IMR-90 (cell line): ENCODE data around the gene CINP. TPM values are rescaled to one million over a fixed set of nuclear protein-coding genes. Genes with fewer than 3 reads are reported as not detected.

Source experiments
- ATAC-seq: fragments of 200-7000 bp; cut with Tn5 transposase; 2 replicates; pipeline ENCODE4 v1.9.1; 2020; ENCODE audit warnings: low read depth, mild to moderate bottlenecking, moderate library complexity
- BruUV-seq: library from RNA; stranded (reverse); fragments of 400-500 nt; replicated peaks from 2 replicates; lab custom pipeline; 2021; lab: Mats Ljungman, UMichigan
- CTCF ChIA-PET: fragments of 300-600 bp; formaldehyde crosslinking; extraction: SDS; loops from one replicate; lab custom pipeline; 2021; ENCODE audit warnings: antibody characterized with exemption; lab: Yijun Ruan, JAX
- POLR2A ChIA-PET: fragments of 300-600 bp; sonication (Branson Sonifier 250); formaldehyde crosslinking; loops from one replicate; lab custom pipeline; 2022; ENCODE audit warnings: antibody characterized with exemption; ENCODE audit not compliant: unreplicated experiment; lab: Charles Lee
- DNase-seq: peaks from one replicate; pipeline ENCODE4 v3.0.0; 2013
- H2AFZ ChIP-seq: replicated peaks from 2 replicates; pipeline ENCODE3; 2013; ENCODE audit warnings: low read length, mild to moderate bottlenecking; ENCODE audit not compliant: poor library complexity
- H2AK5ac ChIP-seq: 2 replicates; pipeline ENCODE4 v1.6.1; 2013; ENCODE audit warnings: low read depth, low read length, inconsistent platforms
- H2AK9ac ChIP-seq: replicated peaks from 2 replicates; pipeline ENCODE3; 2013; ENCODE audit warnings: mild to moderate bottlenecking, low read depth, low read length, moderate library complexity; ENCODE audit not compliant: poor library complexity
- H2BK120ac ChIP-seq: 2 replicates; pipeline ENCODE4 v1.6.1; 2013; ENCODE audit warnings: low read depth, low read length, inconsistent platforms
- H2BK15ac ChIP-seq: 3 replicates; pipeline ENCODE4 v1.6.1; 2013; ENCODE audit warnings: low read depth, low read length, inconsistent platforms
- H2BK20ac ChIP-seq: 2 replicates; pipeline ENCODE4 v1.6.1; 2013; ENCODE audit warnings: low read depth, mild to moderate bottlenecking, inconsistent platforms, low read length, moderate library complexity
- H2BK5ac ChIP-seq: 2 replicates; pipeline ENCODE4 v1.6.1; 2013; ENCODE audit warnings: mild to moderate bottlenecking, low read depth, low read length, inconsistent platforms; ENCODE audit not compliant: poor library complexity, severe bottlenecking
- H3K14ac ChIP-seq: replicated peaks from 2 replicates; pipeline ENCODE4 v1.6.1; 2013; ENCODE audit warnings: low read depth, low read length, inconsistent platforms
- H3K18ac ChIP-seq: 2 replicates; pipeline ENCODE4 v1.6.1; 2013; ENCODE audit warnings: low read depth, low read length, control low read depth
- H3K23ac ChIP-seq: 2 replicates; pipeline ENCODE4 v1.6.1; 2013; ENCODE audit warnings: low read depth, low read length, inconsistent platforms
- H3K27ac ChIP-seq: 2 replicates; pipeline ENCODE4 v1.5.1; 2013; ENCODE audit warnings: mild to moderate bottlenecking, control low read depth, low read length; ENCODE audit not compliant: insufficient read depth
- H3K27me3 ChIP-seq: 2 replicates; pipeline ENCODE4 v1.6.1; 2013; ENCODE audit warnings: low read length; ENCODE audit not compliant: control insufficient read depth, insufficient read depth
- H3K36me3 ChIP-seq: 2 replicates; pipeline ENCODE4 v1.6.1; 2013; ENCODE audit warnings: low read length, mixed read lengths; ENCODE audit not compliant: control insufficient read depth, insufficient read depth
- H3K4ac ChIP-seq: 2 replicates; pipeline ENCODE4 v1.6.1; 2013; ENCODE audit warnings: low read depth, low read length, inconsistent platforms
- H3K4me1 ChIP-seq: 2 replicates; pipeline ENCODE4 v1.6.1; 2013; ENCODE audit warnings: low read length, mixed read lengths; ENCODE audit not compliant: control insufficient read depth, insufficient read depth
- H3K4me2 ChIP-seq: 2 replicates; pipeline ENCODE4 v1.6.1; 2013; ENCODE audit warnings: low read depth, mild to moderate bottlenecking, control low read depth, low read length, moderate library complexity
- H3K4me3 ChIP-seq: 2 replicates; pipeline ENCODE4 v1.5.1; 2013; ENCODE audit warnings: low read depth, mild to moderate bottlenecking, control low read depth, low read length, moderate library complexity; ENCODE audit not compliant: insufficient read depth
- H3K56ac ChIP-seq: 2 replicates; pipeline ENCODE4 v1.6.1; 2013; ENCODE audit warnings: low read length, inconsistent platforms; ENCODE audit not compliant: insufficient read depth; ENCODE audit errors: extremely low read depth
- H3K79me1 ChIP-seq, 2 experiments: 2 replicates each; pipeline ENCODE4 v1.6.1; 2013; ENCODE audit warnings: low read length in 2 of 2, inconsistent platforms in 1 of 2, low read depth in 1 of 2
- H3K9ac ChIP-seq: 2 replicates; pipeline ENCODE4 v1.6.1; 2013; ENCODE audit warnings: low read depth, low read length, control low read depth
- H3K9me1 ChIP-seq: 2 replicates; pipeline ENCODE4 v1.6.1; 2013; ENCODE audit warnings: low read length, inconsistent platforms; ENCODE audit not compliant: insufficient read depth
- H3K9me3 ChIP-seq: 2 replicates; pipeline ENCODE4 v1.6.1; 2013; ENCODE audit warnings: low read length; ENCODE audit not compliant: control insufficient read depth, insufficient read depth
- H4K20me1 ChIP-seq: 2 replicates; pipeline ENCODE4 v1.6.1; 2013; ENCODE audit warnings: low read length, inconsistent platforms; ENCODE audit not compliant: insufficient read depth
- H4K5ac ChIP-seq: 2 replicates; pipeline ENCODE4 v1.6.1; 2013; ENCODE audit warnings: mild to moderate bottlenecking, low read depth, low read length, control low read depth
- H4K8ac ChIP-seq, 2 experiments: 2 replicates each; pipeline ENCODE4 v1.6.1; 2013; ENCODE audit warnings: low read depth in 2 of 2, low read length in 2 of 2, control low read depth in 1 of 2, inconsistent platforms in 1 of 2
- H4K91ac ChIP-seq: 2 replicates; pipeline ENCODE4 v1.6.1; 2013; ENCODE audit warnings: low read depth, low read length, inconsistent platforms; ENCODE audit not compliant: insufficient read depth
- BHLHE40 ChIP-seq: fragments of 150-350 bp; IDR thresholded peaks from 2 replicates; pipeline ENCODE4 v1.6.1; 2016; ENCODE audit warnings: mild to moderate bottlenecking, low read depth, low read length
- CEBPB ChIP-seq: IDR thresholded peaks from 2 replicates; pipeline ENCODE4 v1.6.1; 2012; ENCODE audit warnings: low read depth, low read length, improper control_type of control experiment
- CHD1 ChIP-seq: IDR thresholded peaks from 2 replicates; pipeline ENCODE4 v1.6.1; 2012; ENCODE audit warnings: low read depth, low read length, improper control_type of control experiment
- FOS ChIP-seq: fragments of 150-350 bp; IDR thresholded peaks from 2 replicates; pipeline ENCODE4 v1.6.1; 2016; ENCODE audit warnings: low read depth, low read length
- MAFK ChIP-seq: IDR thresholded peaks from 2 replicates; pipeline ENCODE4 v1.6.1; 2012; ENCODE audit warnings: low read depth, low read length, improper control_type of control experiment
- MAZ ChIP-seq: IDR thresholded peaks from 2 replicates; pipeline ENCODE4 v1.6.1; 2012; ENCODE audit warnings: low read depth, mild to moderate bottlenecking, low read length, improper control_type of control experiment, moderate library complexity, borderline replicate concordance
- MXI1 ChIP-seq: IDR thresholded peaks from 2 replicates; pipeline ENCODE4 v1.6.1; 2012; ENCODE audit warnings: low read depth, mild to moderate bottlenecking, low read length, moderate library complexity, borderline replicate concordance
- NFE2L2 ChIP-seq: fragments of 150-350 bp; IDR thresholded peaks from 2 replicates; pipeline ENCODE4 v1.6.1; 2016; ENCODE audit warnings: low read depth, mild to moderate bottlenecking, low read length
- POLR2A ChIP-seq: IDR thresholded peaks from 2 replicates; pipeline ENCODE4 v1.6.1; 2012; ENCODE audit warnings: mild to moderate bottlenecking, low read depth, low read length
- RAD21 ChIP-seq: IDR thresholded peaks from 2 replicates; pipeline ENCODE4 v1.6.1; 2012; ENCODE audit warnings: low read length, improper control_type of control experiment
- RCOR1 ChIP-seq: IDR thresholded peaks from 2 replicates; pipeline ENCODE4 v1.6.1; 2012; ENCODE audit warnings: mild to moderate bottlenecking, low read length, improper control_type of control experiment; ENCODE audit not compliant: insufficient replicate concordance
- RFX5 ChIP-seq: IDR thresholded peaks from 2 replicates; pipeline ENCODE4 v1.8.0; 2012; ENCODE audit warnings: low read depth, mild to moderate bottlenecking, low read length, moderate library complexity
- SMC3 ChIP-seq: fragments of 150-350 bp; IDR thresholded peaks from 2 replicates; pipeline ENCODE4 v1.6.1; 2016; ENCODE audit warnings: low read depth, mild to moderate bottlenecking, antibody characterized with exemption, low read length, moderate library complexity
- USF2 ChIP-seq: fragments of 150-350 bp; IDR thresholded peaks from 2 replicates; pipeline ENCODE4 v1.6.1; 2017; ENCODE audit warnings: mild to moderate bottlenecking, antibody characterized with exemption, low read length, low read depth
- WGBS, 2 experiments: methylation state at CpG; one replicate each; pipeline versions ENCODE4 v1.1.5 to v1.1.7; 2013; ENCODE audit warnings: missing lambda C conversion rate in 2 of 2; ENCODE audit not compliant: insufficient read length in 1 of 2; ENCODE audit errors: extremely low coverage in 2 of 2; 5-methylcytosine and 5-hydroxymethylcytosine counted together
- dilution Hi-C: fragments of 300-500 bp; cut with HindIII; formaldehyde crosslinking; loops from one replicate; pipeline ENCODE4 v1.14.3; 2018; ENCODE audit warnings: low sequenced_read_pairs; ENCODE audit not compliant: unreplicated experiment
- in situ Hi-C: fragments of 300-500 bp; cut with MboI; formaldehyde crosslinking; loops from 3 replicates; pipeline ENCODE4 v1.14.3; 2019; ENCODE audit warnings: low sequenced_read_pairs, inconsistent platforms, mixed read lengths
- intact Hi-C: fragments of 100-400 bp; cut with micrococcal nuclease; formaldehyde crosslinking; loops from 2 replicates; pipeline ENCODE4 v1.10.0; 2022
- polyA plus RNA-seq, 3 experiments: library from polyadenylated mRNA; depleted of rRNA; stranded (reverse); fragments of >200 nt; gene quantifications; 2 replicates each; pipeline ENCODE4 v1.2.3, GENCODE V29; 2012; ENCODE audit warnings: low replicate concordance in 1 of 3
- total RNA-seq: library from RNA; depleted of rRNA; stranded (reverse); fragments of >200 nt; gene quantifications from 2 replicates; pipeline ENCODE4 v1.2.3, GENCODE V29; 2012
- TF ChIP-seq, protein P1 (sequence below): fragments of 150-350 bp; IDR thresholded peaks from 2 replicates; pipeline ENCODE4 v1.6.1; 2016; ENCODE audit warnings: low read depth, mild to moderate bottlenecking, low read length, moderate library complexity, borderline replicate concordance
- TF ChIP-seq, protein P2 (sequence below): conservative IDR thresholded peaks from 2 replicates; pipeline ENCODE4 v1.5.1; 2012; ENCODE audit warnings: mild to moderate bottlenecking, low read depth, low read length, improper control_type of control experiment

The CINP gene
- total and polyA plus RNA-seq, 2 of the 4 experiments (the other 2 are of a cell fraction), result 41.9 to 56.4 TPM

GRCh38 chr14:102346645-102347044 lies 16.0 kb downstream of the CINP start:
- no CpG with 5 or more reads among the region's 4 CpGs for WGBS, 2 experiments
- H3K9ac ChIP-seq, result no peak overlapping the region
- dilution Hi-C loops (no loop called here), intact Hi-C loops (no loop called here), in situ Hi-C loops (no loop called here)
- ChIA-PET CTCF (interaction anchor here (0.7 kb wide), 1 partner anchor 30 kb away, joined by 3 read pairs; no protein-coding TSS in a partner anchor), POLR2A (no interaction called here)
- no peaks in the 10 kb centered on the region for H3K4me1 ChIP-seq
- H3K9me1 ChIP-seq, result no peaks in the 10 kb centered on the region
- no peak overlapping the region for H3K4ac ChIP-seq
- no peak overlapping the region for H3K14ac ChIP-seq
- H3K4me3 ChIP-seq, result no peak overlapping the region
- H4K8ac ChIP-seq, result no peak overlapping the region
- H2BK120ac ChIP-seq, result no peak overlapping the region
- H4K20me1 ChIP-seq, result no peaks in the 10 kb centered on the region; the same call in 1 of the 2 replicates
- H2BK5ac ChIP-seq, result no peak overlapping the region
- H2AK9ac ChIP-seq, result no peak overlapping the region
- BruUV-seq, result no TSS peak
- H2AK5ac ChIP-seq, result no peak overlapping the region
- H3K56ac ChIP-seq, result no peak overlapping the region
- no peak for ATAC-seq
- no peak for DNase-seq
- H2BK20ac ChIP-seq, result no peak overlapping the region
- no peak overlapping the region for H3K27ac ChIP-seq
- no peaks in the 10 kb centered on the region for H3K27me3 ChIP-seq
- H3K4me2 ChIP-seq, result no peak overlapping the region
- H3K36me3 ChIP-seq, result peaks cover 49% of the 10 kb centered on the region
- 0 out of 4 replicates have a peak, but pooled peaks cover 0 to 4% of the 10 kb centered on the region in 2 experiments for H3K79me1 ChIP-seq
- no peak overlapping the region for H4K91ac ChIP-seq
- no peak overlapping the region for H3K23ac ChIP-seq
- no peak overlapping the region for H4K5ac ChIP-seq
- no peaks in the 10 kb centered on the region for H3K9me3 ChIP-seq
- no peak for TF ChIP-seq MAZ
- TF ChIP-seq CEBPB, result no peak
- no peak for TF ChIP-seq NFE2L2
- no peak for TF ChIP-seq MAFK
- TF ChIP-seq, protein P1, sequence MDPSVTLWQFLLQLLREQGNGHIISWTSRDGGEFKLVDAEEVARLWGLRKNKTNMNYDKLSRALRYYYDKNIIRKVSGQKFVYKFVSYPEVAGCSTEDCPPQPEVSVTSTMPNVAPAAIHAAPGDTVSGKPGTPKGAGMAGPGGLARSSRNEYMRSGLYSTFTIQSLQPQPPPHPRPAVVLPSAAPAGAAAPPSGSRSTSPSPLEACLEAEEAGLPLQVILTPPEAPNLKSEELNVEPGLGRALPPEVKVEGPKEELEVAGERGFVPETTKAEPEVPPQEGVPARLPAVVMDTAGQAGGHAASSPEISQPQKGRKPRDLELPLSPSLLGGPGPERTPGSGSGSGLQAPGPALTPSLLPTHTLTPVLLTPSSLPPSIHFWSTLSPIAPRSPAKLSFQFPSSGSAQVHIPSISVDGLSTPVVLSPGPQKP, result no peak
- TF ChIP-seq CHD1, result no peak
- no peak for TF ChIP-seq MXI1
- no peak for TF ChIP-seq BHLHE40
- no peak for TF ChIP-seq USF2
- no peak for TF ChIP-seq RCOR1
- TF ChIP-seq SMC3, result no peak
- TF ChIP-seq FOS, result no peak
- no peak for TF ChIP-seq POLR2A
- TF ChIP-seq, protein P2, sequence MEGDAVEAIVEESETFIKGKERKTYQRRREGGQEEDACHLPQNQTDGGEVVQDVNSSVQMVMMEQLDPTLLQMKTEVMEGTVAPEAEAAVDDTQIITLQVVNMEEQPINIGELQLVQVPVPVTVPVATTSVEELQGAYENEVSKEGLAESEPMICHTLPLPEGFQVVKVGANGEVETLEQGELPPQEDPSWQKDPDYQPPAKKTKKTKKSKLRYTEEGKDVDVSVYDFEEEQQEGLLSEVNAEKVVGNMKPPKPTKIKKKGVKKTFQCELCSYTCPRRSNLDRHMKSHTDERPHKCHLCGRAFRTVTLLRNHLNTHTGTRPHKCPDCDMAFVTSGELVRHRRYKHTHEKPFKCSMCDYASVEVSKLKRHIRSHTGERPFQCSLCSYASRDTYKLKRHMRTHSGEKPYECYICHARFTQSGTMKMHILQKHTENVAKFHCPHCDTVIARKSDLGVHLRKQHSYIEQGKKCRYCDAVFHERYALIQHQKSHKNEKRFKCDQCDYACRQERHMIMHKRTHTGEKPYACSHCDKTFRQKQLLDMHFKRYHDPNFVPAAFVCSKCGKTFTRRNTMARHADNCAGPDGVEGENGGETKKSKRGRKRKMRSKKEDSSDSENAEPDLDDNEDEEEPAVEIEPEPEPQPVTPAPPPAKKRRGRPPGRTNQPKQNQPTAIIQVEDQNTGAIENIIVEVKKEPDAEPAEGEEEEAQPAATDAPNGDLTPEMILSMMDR, result no peak
- TF ChIP-seq RFX5, result no peak
- no peak for TF ChIP-seq RAD21
- no peak overlapping the region for H2AFZ ChIP-seq
- H3K18ac ChIP-seq, result no peak overlapping the region
- no peak overlapping the region for H2BK15ac ChIP-seq
